Amniotic stem cell (primary cell): Measurements from ENCODE around the gene FAM8A1.

Experiments used
- DNase-seq: peaks from one replicate; lab custom pipeline; 2025; lab: John Stamatoyannopoulos, UW

The FAM8A1 gene

DNA sequence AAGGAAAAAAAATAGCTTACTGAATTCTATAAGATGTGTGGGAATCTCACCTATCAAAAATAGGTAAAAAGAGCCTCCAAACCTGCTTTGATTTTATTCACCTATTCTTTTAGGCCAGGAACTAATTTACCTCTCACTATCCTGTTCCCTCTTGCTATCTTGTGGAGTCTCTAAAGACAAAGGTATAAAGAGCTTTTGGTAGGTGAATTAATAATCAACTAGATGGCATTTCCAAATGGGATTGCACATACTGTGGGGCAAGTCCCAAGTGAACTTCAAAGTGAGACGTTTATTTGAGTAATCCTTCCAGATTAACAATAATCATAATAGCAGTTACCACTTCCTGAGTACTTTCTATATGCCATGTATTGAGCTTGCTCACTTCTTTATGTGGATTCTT is 2.8 kb downstream of the FAM8A1 start:
- no peak for DNase-seq

DNA sequence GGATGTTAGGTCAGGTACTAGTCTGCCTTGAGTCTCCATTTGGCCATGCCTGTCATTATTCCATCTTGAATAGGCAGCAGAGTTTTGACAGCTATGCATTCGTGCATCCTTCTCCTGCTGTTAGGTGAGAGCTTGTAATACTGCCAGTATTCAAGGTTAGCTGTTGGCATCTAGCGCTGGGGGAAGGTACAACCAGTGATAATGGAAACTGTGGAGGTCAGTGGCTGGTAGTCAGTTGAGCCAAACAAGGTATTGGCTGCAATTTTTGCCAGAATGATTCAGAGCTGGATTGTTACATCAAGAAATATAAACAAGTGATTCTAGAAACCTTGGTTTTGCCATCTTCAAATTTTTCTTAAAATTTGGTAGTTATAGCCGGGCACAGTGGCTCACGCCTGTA is 6.5 kb downstream of the FAM8A1 start:
- no peak for DNase-seq

DNA sequence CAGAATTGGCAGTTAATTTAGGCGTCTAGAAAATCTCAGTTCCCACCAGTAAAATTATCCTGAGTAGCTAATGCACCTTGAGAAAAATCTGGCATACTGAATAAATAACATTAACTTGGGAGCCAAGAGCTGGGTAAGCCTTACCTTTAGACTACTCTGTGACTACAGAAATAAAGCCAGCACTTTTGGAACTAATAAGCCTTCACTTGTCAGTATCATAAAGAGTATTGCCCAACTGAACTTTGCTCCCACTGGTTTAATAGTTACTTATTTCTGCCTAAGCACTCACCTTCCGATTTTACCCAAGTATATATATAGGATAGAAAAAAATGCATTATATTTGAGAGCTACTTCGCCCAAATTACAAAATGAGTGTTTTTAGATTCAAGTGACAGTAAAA is 10.7 kb downstream of the FAM8A1 start:
- no peak for DNase-seq

- no peak for DNase-seq
These were observed 11.9 kb downstream of the FAM8A1 start for GRCh38 chr6:17612048-17612447.

DNA sequence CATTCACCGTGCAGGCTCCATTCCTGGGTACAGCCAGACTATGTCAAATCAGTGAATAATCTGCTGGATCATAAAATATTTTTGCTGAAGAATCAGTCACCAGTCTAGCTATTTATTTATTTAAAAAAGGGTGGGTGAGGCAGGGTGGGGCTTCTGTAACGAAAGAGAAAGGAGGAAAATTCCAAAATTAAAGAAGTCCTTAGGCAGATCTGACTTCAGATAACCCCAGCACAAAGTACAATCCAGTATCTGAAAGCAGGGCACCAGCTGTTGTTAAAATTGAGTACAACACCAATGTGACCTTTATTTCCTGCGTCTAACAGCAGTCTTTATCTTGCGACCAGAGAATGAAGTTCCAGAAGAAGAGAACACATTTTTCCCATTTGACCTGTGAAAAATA is 15.7 kb downstream of the FAM8A1 start:
- DNase-seq = no peak

GRCh38 chr6:17621003-17621402 is 20.9 kb downstream of the FAM8A1 start:
- no peak for DNase-seq

- DNase-seq = no peak
These were observed 22.0 kb downstream of the FAM8A1 start for GRCh38 chr6:17622144-17622543.

GRCh38 chr6:17624396-17624795 is 24.3 kb downstream of the FAM8A1 start:
- no peak for DNase-seq

GRCh38 chr6:17628873-17629272 is 28.8 kb downstream of the FAM8A1 start:
- DNase-seq = no peak

- DNase-seq = no peak
These were observed 29.9 kb downstream of the FAM8A1 start for GRCh38 chr6:17629824-17630510.

- DNase-seq = no peak
These were observed 30.5 kb downstream of the FAM8A1 start for GRCh38 chr6:17630511-17631073.

DNA sequence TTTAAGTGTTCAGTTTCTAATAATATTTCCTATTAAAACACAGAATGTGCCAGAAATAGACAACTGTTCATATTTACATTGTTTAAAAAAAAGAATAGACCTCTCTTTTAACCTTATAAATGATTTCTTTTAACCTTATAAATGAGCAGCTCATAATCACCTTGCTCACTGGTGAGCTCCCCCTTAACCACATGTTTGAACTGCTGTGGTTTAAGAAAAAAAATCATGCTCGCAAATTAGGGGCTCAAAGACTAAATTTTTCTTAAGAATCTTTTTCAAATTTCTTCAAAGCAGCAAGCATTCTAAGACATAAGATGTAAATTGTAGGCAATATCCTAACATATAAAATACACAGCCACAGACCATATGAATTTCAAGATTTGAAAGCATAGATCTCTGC is 32.8 kb downstream of the FAM8A1 start:
- no peak for DNase-seq

DNA sequence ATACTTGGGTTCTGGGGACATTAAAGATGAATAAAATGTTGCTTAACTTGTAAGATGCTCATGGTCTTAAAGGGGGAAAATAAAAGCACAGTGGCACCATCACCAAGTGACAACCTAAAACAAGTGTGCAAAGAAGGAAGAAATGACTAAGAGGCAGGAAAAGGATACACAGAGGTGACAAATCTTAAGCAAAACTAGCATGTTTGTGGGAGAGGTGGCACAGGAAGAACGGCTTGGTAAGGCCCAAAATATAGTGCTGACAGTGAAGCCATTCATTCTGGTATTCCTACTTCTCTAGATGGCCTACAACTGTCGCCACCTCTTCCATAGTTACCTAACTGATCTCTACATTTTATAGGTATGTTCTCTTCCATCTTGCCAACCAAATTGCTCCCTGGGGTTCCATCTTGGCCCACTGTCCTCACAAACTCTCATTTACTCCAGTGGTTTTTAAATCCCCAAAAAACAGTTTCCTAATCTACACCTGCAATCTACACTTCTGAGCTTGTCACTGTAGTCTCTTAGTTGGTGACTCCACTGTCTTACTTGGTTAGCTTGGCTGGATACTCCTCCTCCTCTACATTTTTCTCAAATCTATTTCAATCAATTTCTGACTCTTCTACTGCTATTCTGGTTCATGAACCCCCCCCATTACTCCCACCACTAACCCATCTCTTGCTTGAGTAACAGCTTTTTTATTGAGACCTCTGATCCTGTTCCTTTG is 33.5 kb downstream of the FAM8A1 start:
- no peak for DNase-seq

- no peak for DNase-seq
These were observed 35.5 kb downstream of the FAM8A1 start for GRCh38 chr6:17635568-17635967.

DNA sequence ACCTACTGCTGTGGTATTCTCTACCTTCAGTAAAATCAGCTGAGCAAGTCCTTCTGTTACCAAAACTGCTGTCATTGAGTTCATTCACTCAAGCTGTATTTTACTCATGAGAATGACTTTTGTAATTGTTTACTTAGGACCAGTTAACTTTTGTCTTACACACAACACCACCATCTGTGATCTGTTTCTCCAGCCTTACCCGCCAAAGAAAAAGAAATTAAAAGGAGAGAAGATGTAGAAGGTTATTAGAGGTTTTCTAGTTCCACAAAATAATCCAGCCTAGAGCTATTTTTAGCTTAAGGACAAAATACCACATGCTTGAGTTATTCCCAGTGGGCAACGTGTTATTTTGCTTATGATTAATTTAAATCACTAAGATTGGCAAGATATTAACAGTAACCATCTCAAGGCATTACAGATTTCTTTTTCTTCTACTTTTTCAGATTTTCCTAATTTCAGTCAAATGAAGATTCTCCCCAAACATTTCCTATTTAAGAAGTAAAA is 38.2 kb downstream of the FAM8A1 start:
- no peak for DNase-seq

- DNase-seq = no peak
These were observed 40.4 kb downstream of the FAM8A1 start for GRCh38 chr6:17640477-17640917.

GRCh38 chr6:17648745-17649144 is 48.6 kb downstream of the FAM8A1 start:
- no peak for DNase-seq

- DNase-seq = no peak
These were observed 50.7 kb downstream of the FAM8A1 start for GRCh38 chr6:17650656-17651309.

DNA sequence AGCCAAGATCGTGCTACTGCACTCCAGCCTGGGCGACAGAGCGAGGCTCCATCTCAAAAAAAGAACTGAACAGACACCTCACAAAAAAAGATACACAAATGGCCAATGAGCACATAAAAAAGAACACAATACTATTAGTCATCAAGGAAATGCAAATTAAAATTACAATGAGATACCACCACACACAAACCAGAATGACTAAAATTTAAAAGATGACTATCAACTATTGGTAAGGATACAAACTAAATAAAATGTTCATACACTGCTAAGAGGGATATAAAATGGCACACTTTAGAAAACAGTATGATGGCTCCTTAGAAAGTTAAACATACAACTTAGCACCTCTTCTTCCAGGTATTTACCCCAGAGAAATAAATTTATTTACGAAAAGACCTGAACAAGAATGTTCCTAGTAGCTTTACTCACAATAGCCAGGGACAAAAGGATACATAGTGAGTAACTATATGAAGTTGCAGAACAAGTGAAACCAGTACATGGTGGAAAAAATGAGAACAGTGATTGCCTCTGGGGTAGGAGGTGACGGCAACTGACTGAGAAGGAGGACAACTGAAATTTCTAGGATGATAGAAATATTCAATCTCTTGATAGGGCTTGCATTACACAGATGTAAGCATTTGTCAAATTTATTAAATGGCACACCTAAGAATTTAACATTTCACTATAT is 53.2 kb downstream of the FAM8A1 start:
- DNase-seq = no peak

DNA sequence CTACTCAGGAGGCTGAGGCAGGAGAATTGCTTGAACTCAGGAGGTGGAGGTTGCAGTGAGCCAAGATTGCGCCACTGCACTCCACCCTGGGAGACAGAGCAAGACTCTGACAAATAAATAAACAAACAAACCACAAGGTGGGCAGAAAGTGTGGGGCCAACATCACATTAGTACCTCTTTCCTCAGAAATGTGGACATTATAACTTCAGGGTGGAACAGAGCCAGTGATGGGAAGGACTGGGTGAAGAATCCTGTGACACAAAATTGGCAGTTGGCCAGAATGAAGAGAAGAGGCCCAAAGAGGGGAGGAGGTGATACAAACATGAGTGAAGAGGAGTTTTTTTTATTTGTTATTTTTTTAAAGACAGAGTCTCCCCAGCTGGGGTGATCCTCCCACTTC is 56.0 kb downstream of the FAM8A1 start:
- no peak for DNase-seq

GRCh38 chr6:17656644-17657043 is 56.5 kb downstream of the FAM8A1 start:
- DNase-seq = no peak
